HG02938 (cell line): ENCODE measurements around the gene SAMD4B.
"Not testable (repeated sequence)": the region's sequence is repeated elsewhere in the genome, so short reads cannot be mapped to it uniquely, and the experiment has no call there.

Source experiments
- ATAC-seq: cut with Tn5 transposase; IDR thresholded peaks from one replicate; pipeline ENCODE4 v1.9.1; 2021; ENCODE audit warnings: mild to moderate bottlenecking, moderate library complexity; ENCODE audit not compliant: unreplicated experiment

Gene SAMD4B

GRCh38 chr19:39310558-39311311 is 31.5 kb upstream of the SAMD4B start:
- no peak for ATAC-seq

- ATAC-seq = no peak
Measured at GRCh38 chr19:39314016-39314728, 28.0 kb upstream of the SAMD4B start.

GRCh38 chr19:39315933-39316332 is 26.3 kb upstream of the SAMD4B start:
- ATAC-seq = no peak

GRCh38 chr19:39316627-39317321 is 25.4 kb upstream of the SAMD4B start:
- ATAC-seq = no peak

GRCh38 chr19:39317476-39317875 is 24.7 kb upstream of the SAMD4B start:
- ATAC-seq = no peak

GRCh38 chr19:39318071-39318470 is 24.1 kb upstream of the SAMD4B start:
- no peak for ATAC-seq

GRCh38 chr19:39318690-39319089 is 23.5 kb upstream of the SAMD4B start:
- ATAC-seq = no peak

- ATAC-seq = no peak
Measured at GRCh38 chr19:39319098-39319891, 22.9 kb upstream of the SAMD4B start.

- no peak for ATAC-seq
Measured at GRCh38 chr19:39319892-39320248, 22.4 kb upstream of the SAMD4B start.

GRCh38 chr19:39321117-39321831 is 20.9 kb upstream of the SAMD4B start:
- no peak for ATAC-seq

- no peak for ATAC-seq
Measured at GRCh38 chr19:39321832-39322176, 20.4 kb upstream of the SAMD4B start.

GRCh38 chr19:39324242-39324842 is 17.9 kb upstream of the SAMD4B start:
- no peak for ATAC-seq

GRCh38 chr19:39325778-39326665 is 16.2 kb upstream of the SAMD4B start:
- no peak for ATAC-seq

- ATAC-seq = no peak
Measured at GRCh38 chr19:39327363-39328045, 14.7 kb upstream of the SAMD4B start.

- no peak for ATAC-seq
Measured at GRCh38 chr19:39328046-39328705, 14.0 kb upstream of the SAMD4B start.

GRCh38 chr19:39329948-39330347 is 12.3 kb upstream of the SAMD4B start:
- ATAC-seq = no peak

GRCh38 chr19:39332293-39332692 is 9.9 kb upstream of the SAMD4B start:
- no peak for ATAC-seq

GRCh38 chr19:39332738-39333137 is 9.5 kb upstream of the SAMD4B start:
- not testable (repeated sequence) for ATAC-seq
